Measurements from ENCODE around the gene SLC6A12. TPM values are rescaled to one million over a fixed set of nuclear protein-coding genes. Genes with fewer than 3 reads are reported as not detected.

The SLC6A12 gene
- total RNA-seq, 4 donors from 2014 or later = 0.57 TPM; not detected in 3

GRCh38 chr12:166425-167075 is 47.4 kb downstream of the SLC6A12 start:
- peaks cover 0 to 53% (median 0%) of the 10 kb centered on the region in 4 donors for H3K27me3 ChIP-seq
- H3K9me3 ChIP-seq = no peaks in the 10 kb centered on the region
- WGBS, 2 donors = 81 to 83% methylated on average over 11 of the region's 11 CpGs
- H3K4me1 ChIP-seq = peaks cover 0 to 4% (median 0%) of the 10 kb centered on the region in 3 donors
- H3K27ac ChIP-seq = no peak overlapping the region
- no peak for DNase-seq
- intact Hi-C loops (cut with DNase I) = no loop called here
- H3K36me3 ChIP-seq = no peaks in the 10 kb centered on the region
- H3K4me3 ChIP-seq = no peak overlapping the region
- no peak for TF ChIP-seq POLR2A (IDR thresholded peaks at IDR 0.05)
- no peak for TF ChIP-seq CTCF (IDR thresholded peaks at IDR 0.05)

- intact Hi-C loops (cut with DNase I) = no loop called here
- Histone ChIP-seq H3K4me1 (peaks cover 0 to 4% (median 0%) of the 10 kb centered on the region in 3 donors), H3K9me3 (no peaks in the 10 kb centered on the region), H3K27me3 (peaks cover 0 to 53% (median 0%) of the 10 kb centered on the region in 4 donors), H3K27ac (no peak overlapping the region), H3K36me3 (no peaks in the 10 kb centered on the region), H3K4me3 (no peak overlapping the region)
- no peak for DNase-seq
- WGBS, 2 donors = 76 to 82% methylated on average over 6 to 7 of the region's 15 CpGs
- TF ChIP-seq POLR2A (IDR thresholded peaks at IDR 0.05) = no peak
Measured at GRCh38 chr12:165862-166368, 48.0 kb downstream of the SLC6A12 start.

- intact Hi-C loops (cut with DNase I) = no loop called here
- DNase-seq = no peak
Measured at GRCh38 chr12:164207-164606, 49.8 kb downstream of the SLC6A12 start.

GRCh38 chr12:163406-163986 is 50.5 kb downstream of the SLC6A12 start:
- peaks cover 0 to 34% (median 0%) of the 10 kb centered on the region in 4 donors for H3K27me3 ChIP-seq
- DNase-seq = no peak

More at GRCh38 chr12:164207-164606, 49.8 kb downstream of the SLC6A12 start:
- TF ChIP-seq CTCF (IDR thresholded peaks at IDR 0.05) (no peak), POLR2A (IDR thresholded peaks at IDR 0.05) (no peak)
- Histone ChIP-seq H3K4me1 (peaks cover 0 to 4% (median 0%) of the 10 kb centered on the region in 3 donors), H3K27ac (no peak overlapping the region), H3K9me3 (no peaks in the 10 kb centered on the region), H3K4me3 (no peak overlapping the region), H3K36me3 (no peaks in the 10 kb centered on the region), H3K27me3 (peaks cover 0 to 38% (median 0%) of the 10 kb centered on the region in 4 donors)
- 60 to 66% methylated on average over 7 of the region's 7 CpGs for WGBS, 2 donors

More at GRCh38 chr12:163406-163986, 50.5 kb downstream of the SLC6A12 start:
- Histone ChIP-seq H3K36me3 (no peaks in the 10 kb centered on the region), H3K27ac (no peak overlapping the region), H3K4me1 (peaks cover 0 to 4% (median 0%) of the 10 kb centered on the region in 3 donors), H3K4me3 (no peak overlapping the region), H3K9me3 (no peaks in the 10 kb centered on the region)
- WGBS, 2 donors = 85% methylated on average over 9 to 10 of the region's 26 CpGs
- no peak for TF ChIP-seq CTCF (IDR thresholded peaks at IDR 0.05)
- TF ChIP-seq POLR2A (IDR thresholded peaks at IDR 0.05) = no peak
- intact Hi-C loops (cut with DNase I) = no loop called here
